Type B pancreatic cell (in vitro differentiated cells): ENCODE results near the gene DGKE. TPM values are rescaled to one million over a fixed set of nuclear protein-coding genes. Genes with fewer than 3 reads are reported as not detected.

Experiments used
- DNase-seq: peaks from one replicate; pipeline ENCODE4 v3.0.0; 2021; ENCODE audit warnings: mixed read lengths; ENCODE audit not compliant: unreplicated experiment; ENCODE audit errors: extremely low spot score
- H3K27ac Mint-ChIP-seq: 2 replicates; pipeline ENCODE4 v1.8.0; 2021; ENCODE audit warnings: mild to moderate bottlenecking, mixed read lengths
- H3K27me3 Mint-ChIP-seq: 2 replicates; pipeline ENCODE4 v1.8.0; 2021; ENCODE audit warnings: mixed read lengths
- H3K36me3 Mint-ChIP-seq: 2 replicates; pipeline ENCODE4 v1.8.0; 2021; ENCODE audit warnings: mixed read lengths
- H3K4me1 Mint-ChIP-seq: one replicate; pipeline ENCODE4 v1.8.0; 2021; ENCODE audit warnings: mixed read lengths; ENCODE audit not compliant: unreplicated experiment
- H3K4me3 Mint-ChIP-seq: 2 replicates; pipeline ENCODE4 v1.8.0; 2021; ENCODE audit warnings: mild to moderate bottlenecking, mixed read lengths
- H3K9me3 Mint-ChIP-seq: 2 replicates; pipeline ENCODE4 v1.8.0; 2021; ENCODE audit warnings: mixed read lengths
- total RNA-seq: library from RNA; stranded (reverse); gene quantifications from 2 replicates; pipeline ENCODE4 v1.2.1, GENCODE V29; 2021; ENCODE audit warnings: low replicate concordance
- TF ChIP-seq, protein P1 (sequence below): fragments of 200-600 bp; sonication (generic); conservative IDR thresholded peaks from 2 replicates; pipeline ENCODE4 v1.5.0; 2021; ENCODE audit warnings: antibody characterized with exemption, mild to moderate bottlenecking

The DGKE gene
- total RNA-seq, 1 donor from 2014 or later: 6.9 TPM

DNA sequence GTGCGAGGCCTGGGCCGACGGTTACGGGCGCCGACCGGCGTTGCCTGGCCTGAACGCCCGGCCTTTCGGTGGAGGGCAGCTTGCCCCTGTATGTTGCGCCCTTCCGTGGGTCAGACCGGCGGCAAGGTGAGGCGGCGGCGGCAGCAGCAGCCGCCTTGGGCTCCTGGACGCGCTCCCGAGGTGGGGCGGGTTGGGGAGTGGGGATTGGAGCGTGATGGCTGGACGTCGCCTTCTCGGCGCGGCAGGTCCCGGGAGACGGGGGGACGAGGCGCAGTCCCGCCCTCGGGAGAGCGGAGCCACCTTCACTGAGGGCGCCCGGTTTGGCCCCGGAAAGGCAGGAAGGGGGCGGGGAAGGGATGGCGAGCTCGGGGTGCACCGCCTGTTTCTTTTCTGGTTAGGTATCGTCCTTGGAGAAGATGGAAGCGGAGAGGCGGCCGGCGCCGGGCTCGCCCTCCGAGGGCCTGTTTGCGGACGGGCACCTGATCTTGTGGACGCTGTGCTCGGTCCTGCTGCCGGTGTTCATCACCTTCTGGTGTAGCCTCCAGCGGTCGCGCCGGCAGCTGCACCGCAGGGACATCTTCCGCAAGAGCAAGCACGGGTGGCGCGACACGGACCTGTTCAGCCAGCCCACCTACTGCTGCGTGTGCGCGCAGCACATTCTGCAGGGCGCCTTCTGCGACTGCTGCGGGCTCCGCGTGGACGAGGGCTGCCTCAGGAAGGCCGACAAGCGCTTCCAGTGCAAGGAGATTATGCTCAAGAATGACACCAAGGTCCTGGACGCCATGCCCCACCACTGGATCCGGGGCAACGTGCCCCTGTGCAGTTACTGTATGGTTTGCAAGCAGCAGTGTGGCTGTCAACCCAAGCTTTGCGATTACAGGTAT lies 671 bp downstream of the DGKE start:
- peaks cover 33% of the 10 kb centered on the region for H3K36me3 Mint-ChIP-seq
- H3K4me3 Mint-ChIP-seq: peak overlapping the region; percentile 91
- no peaks in the 10 kb centered on the region for H3K9me3 Mint-ChIP-seq
- H3K27me3 Mint-ChIP-seq: peaks cover 4% of the 10 kb centered on the region
- H3K27ac Mint-ChIP-seq: peak overlapping the region; percentile 79
- no peak for DNase-seq
- H3K4me1 Mint-ChIP-seq: peaks cover 18% of the 10 kb centered on the region
- TF ChIP-seq, protein P1, sequence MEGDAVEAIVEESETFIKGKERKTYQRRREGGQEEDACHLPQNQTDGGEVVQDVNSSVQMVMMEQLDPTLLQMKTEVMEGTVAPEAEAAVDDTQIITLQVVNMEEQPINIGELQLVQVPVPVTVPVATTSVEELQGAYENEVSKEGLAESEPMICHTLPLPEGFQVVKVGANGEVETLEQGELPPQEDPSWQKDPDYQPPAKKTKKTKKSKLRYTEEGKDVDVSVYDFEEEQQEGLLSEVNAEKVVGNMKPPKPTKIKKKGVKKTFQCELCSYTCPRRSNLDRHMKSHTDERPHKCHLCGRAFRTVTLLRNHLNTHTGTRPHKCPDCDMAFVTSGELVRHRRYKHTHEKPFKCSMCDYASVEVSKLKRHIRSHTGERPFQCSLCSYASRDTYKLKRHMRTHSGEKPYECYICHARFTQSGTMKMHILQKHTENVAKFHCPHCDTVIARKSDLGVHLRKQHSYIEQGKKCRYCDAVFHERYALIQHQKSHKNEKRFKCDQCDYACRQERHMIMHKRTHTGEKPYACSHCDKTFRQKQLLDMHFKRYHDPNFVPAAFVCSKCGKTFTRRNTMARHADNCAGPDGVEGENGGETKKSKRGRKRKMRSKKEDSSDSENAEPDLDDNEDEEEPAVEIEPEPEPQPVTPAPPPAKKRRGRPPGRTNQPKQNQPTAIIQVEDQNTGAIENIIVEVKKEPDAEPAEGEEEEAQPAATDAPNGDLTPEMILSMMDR: peak; percentile 42

DNA sequence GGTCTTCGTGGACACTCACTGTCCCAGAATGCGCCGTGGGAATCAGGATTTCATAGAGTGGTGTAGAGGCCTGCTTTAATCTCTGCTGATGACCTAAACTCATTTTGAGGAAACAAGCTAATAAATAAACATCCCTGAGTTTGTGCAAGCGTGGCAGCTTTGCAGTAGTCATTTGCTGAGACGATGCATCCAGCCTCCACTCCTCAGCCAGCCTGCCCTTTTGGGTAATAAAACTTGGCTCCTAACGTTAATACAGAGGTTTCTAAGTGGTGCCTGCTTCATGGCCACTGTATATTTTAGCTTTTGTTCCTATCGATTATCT lies 1.3 kb downstream of the DGKE start:
- peaks cover 4% of the 10 kb centered on the region for H3K27me3 Mint-ChIP-seq
- H3K9me3 Mint-ChIP-seq: no peaks in the 10 kb centered on the region
- peak overlapping the region; percentile 79 for H3K27ac Mint-ChIP-seq
- peak overlapping the region; percentile 91 for H3K4me3 Mint-ChIP-seq
- TF ChIP-seq, protein P1: no peak
- H3K4me1 Mint-ChIP-seq: peaks cover 18% of the 10 kb centered on the region
- no peak for DNase-seq
- peaks cover 32% of the 10 kb centered on the region for H3K36me3 Mint-ChIP-seq

DNA sequence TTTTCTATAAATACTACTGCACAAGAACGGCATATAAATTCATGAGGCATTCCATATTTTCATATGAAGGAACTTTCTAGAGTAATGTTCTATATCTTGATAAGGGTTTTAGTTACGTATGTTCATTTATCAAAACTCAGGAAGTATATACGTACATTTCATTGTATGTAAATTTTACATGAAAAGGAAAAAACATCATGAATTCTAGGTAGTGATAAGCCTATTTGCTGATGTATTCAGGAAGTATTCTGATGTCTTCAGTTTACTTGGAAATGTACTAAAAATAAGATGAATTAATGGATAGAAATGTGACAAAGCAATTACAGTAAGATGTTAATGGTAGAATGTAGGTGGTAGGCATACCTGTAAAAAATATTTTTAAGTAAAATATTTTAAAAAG lies 4.7 kb downstream of the DGKE start:
- H3K27me3 Mint-ChIP-seq: no peaks in the 10 kb centered on the region
- peaks cover 16% of the 10 kb centered on the region for H3K36me3 Mint-ChIP-seq
- peaks cover 8% of the 10 kb centered on the region for H3K4me1 Mint-ChIP-seq
- no peak overlapping the region for H3K27ac Mint-ChIP-seq
- TF ChIP-seq, protein P1: no peak
- H3K9me3 Mint-ChIP-seq: no peaks in the 10 kb centered on the region
- H3K4me3 Mint-ChIP-seq: no peak overlapping the region
- DNase-seq: no peak

DNA sequence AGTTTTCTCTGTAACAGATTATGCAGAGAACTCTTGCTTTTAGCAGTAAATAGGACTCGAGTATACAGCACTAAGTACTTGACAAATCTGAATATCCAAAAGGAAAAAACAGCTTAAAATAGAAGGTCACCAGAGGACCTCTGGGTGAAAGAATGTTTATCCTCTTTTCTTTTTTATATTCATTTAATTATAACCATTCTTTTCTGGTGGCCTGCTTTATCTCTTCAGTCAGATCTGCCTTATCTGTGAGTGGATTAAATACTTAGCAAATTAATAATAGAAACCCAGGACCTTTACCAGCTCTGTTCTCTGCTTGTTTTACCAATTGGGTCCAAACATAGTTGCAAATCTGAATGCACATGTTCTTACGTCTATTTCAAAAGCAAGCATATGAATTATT lies 8.6 kb downstream of the DGKE start:
- TF ChIP-seq, protein P1: no peak
- H3K27me3 Mint-ChIP-seq: no peaks in the 10 kb centered on the region
- H3K9me3 Mint-ChIP-seq: no peaks in the 10 kb centered on the region
- no peaks in the 10 kb centered on the region for H3K4me1 Mint-ChIP-seq
- peaks cover 21% of the 10 kb centered on the region for H3K36me3 Mint-ChIP-seq
- no peak overlapping the region for H3K27ac Mint-ChIP-seq
- no peak for DNase-seq
- H3K4me3 Mint-ChIP-seq: no peak overlapping the region

DNA sequence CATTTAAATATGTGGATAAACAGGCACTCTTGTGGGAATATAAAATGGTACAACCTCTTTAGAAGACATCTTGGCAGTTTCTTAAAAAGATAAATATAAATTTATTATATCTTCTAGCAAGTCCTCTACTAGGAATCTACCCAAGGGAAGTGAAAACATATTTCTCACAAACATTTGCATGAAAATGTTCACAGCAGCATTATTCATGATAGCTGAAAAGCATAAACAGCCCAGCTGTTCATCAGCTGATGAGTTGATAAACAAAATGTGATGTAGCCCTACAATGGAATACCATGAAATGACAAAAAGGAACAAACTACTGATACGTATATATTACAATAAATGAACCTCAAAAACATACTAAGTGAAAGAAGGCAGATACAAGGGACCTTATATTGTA lies 12.0 kb downstream of the DGKE start:
- DNase-seq: no peak
- TF ChIP-seq, protein P1: no peak
- Mint-ChIP-seq H3K4me1 (no peaks in the 10 kb centered on the region), H3K9me3 (no peaks in the 10 kb centered on the region), H3K36me3 (peaks cover 12% of the 10 kb centered on the region), H3K27me3 (no peaks in the 10 kb centered on the region), H3K27ac (no peak overlapping the region), H3K4me3 (no peak overlapping the region)
